ENCODE measurements around the gene KCNF1.

GRCh38 chr2:10919771-10920621, 8.3 kb downstream of the KCNF1 start:
- TF ChIP-seq, protein P1, sequence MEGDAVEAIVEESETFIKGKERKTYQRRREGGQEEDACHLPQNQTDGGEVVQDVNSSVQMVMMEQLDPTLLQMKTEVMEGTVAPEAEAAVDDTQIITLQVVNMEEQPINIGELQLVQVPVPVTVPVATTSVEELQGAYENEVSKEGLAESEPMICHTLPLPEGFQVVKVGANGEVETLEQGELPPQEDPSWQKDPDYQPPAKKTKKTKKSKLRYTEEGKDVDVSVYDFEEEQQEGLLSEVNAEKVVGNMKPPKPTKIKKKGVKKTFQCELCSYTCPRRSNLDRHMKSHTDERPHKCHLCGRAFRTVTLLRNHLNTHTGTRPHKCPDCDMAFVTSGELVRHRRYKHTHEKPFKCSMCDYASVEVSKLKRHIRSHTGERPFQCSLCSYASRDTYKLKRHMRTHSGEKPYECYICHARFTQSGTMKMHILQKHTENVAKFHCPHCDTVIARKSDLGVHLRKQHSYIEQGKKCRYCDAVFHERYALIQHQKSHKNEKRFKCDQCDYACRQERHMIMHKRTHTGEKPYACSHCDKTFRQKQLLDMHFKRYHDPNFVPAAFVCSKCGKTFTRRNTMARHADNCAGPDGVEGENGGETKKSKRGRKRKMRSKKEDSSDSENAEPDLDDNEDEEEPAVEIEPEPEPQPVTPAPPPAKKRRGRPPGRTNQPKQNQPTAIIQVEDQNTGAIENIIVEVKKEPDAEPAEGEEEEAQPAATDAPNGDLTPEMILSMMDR (IDR thresholded peaks at IDR 0.05): no peak
- no peak for TF ChIP-seq EP300 (IDR thresholded peaks at IDR 0.05)
